Choroid plexus epithelial cell (primary cell): ENCODE results near the gene PPP1R13B.

Source experiments
- DNase-seq: peaks from one replicate; pipeline ENCODE4 v3.0.0-alpha.2; 2010; ENCODE audit warnings: low read depth
- H3K4me3 ChIP-seq: 2 replicates; pipeline ENCODE4 v1.5.1; 2011; ENCODE audit warnings: low read depth, mild to moderate bottlenecking, control low read depth, low read length, moderate library complexity
- TF ChIP-seq, protein P1 (sequence below): conservative IDR thresholded peaks from 2 replicates; pipeline ENCODE4 v1.5.1; 2011; ENCODE audit warnings: low read depth, mild to moderate bottlenecking, control low read depth, inconsistent platforms, low read length, moderate library complexity

PPP1R13B gene

GRCh38 chr14:103738166-103738565 lies 109.2 kb downstream of the PPP1R13B start:
- H3K4me3 ChIP-seq, result no peak overlapping the region
- DNase-seq, result no peak
- TF ChIP-seq, protein P1, sequence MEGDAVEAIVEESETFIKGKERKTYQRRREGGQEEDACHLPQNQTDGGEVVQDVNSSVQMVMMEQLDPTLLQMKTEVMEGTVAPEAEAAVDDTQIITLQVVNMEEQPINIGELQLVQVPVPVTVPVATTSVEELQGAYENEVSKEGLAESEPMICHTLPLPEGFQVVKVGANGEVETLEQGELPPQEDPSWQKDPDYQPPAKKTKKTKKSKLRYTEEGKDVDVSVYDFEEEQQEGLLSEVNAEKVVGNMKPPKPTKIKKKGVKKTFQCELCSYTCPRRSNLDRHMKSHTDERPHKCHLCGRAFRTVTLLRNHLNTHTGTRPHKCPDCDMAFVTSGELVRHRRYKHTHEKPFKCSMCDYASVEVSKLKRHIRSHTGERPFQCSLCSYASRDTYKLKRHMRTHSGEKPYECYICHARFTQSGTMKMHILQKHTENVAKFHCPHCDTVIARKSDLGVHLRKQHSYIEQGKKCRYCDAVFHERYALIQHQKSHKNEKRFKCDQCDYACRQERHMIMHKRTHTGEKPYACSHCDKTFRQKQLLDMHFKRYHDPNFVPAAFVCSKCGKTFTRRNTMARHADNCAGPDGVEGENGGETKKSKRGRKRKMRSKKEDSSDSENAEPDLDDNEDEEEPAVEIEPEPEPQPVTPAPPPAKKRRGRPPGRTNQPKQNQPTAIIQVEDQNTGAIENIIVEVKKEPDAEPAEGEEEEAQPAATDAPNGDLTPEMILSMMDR, result no peak

DNA sequence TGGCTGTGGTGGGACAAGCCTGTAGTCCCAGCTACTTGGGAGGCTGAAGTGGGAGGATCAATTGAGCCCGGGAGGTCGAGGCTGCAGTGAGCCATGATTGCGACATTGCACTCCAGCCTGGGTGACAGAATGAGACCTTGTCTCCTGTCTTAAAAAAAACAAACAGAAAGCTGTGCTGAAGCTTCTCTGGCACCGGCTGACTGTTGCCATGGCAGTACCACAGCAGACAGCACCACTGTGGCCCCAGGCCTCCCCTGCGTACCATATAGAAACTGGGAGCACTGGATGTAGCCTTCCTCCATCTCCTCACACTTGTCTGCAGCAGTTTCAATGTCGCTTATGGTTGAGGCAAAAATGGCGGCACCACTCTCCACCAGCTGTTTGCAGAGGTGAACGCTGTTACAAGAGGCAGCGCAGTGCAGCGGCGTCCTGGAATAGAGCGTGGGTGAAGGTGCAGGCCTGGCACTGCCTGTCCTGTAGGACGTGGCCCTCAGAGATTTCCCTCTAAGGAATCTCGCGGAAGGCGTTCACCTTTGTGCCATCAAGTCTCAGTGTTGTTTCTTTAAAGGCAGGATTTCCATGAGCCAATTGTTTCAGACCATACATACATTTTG lies 109.8 kb downstream of the PPP1R13B start:
- TF ChIP-seq, protein P1, result no peak
- no peak overlapping the region for H3K4me3 ChIP-seq
- no peak for DNase-seq

DNA sequence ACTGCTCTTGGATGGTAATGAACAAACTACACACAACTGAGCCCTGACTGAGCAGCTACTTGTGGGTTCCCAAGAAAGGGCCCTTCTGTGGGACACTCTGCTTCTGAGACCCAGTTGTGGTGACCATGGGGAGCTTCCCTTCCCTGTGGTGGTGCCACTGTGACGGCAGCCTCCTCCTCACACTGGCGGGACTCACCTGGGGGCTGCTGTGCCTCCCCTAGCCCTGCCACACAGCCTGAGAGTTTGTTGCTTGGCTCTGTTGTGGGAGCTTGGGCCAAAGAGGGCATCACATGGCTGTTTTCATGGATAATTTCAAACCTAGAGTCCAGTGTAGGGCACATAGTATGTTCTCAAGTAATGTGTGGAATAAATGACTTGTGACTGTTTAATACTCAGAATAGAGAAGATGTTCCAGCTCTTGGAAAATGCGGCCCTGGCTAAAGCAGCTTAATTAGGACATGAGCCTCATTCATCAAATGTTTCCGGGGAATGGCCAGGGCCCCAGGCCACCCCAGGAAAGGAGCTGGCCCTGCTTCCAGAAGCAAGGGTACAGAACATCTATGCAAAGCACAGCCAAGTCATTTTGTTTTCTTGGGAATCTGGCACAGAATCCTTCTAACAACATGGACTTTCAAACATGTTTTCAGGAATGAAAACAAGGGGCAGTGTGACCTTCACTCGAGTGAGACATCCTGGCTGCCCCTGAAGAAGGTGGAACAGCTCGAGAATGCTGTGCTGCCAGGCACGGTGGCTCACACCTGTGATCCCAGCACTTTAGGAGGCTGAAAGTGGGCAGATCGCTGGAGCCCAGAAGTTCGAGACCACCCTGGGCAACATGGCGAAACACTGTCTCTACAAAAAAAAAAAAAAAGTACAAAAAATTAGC lies 110.6 kb downstream of the PPP1R13B start:
- H3K4me3 ChIP-seq, result no peak overlapping the region
- TF ChIP-seq, protein P1, result no peak
- DNase-seq, result no peak

DNA sequence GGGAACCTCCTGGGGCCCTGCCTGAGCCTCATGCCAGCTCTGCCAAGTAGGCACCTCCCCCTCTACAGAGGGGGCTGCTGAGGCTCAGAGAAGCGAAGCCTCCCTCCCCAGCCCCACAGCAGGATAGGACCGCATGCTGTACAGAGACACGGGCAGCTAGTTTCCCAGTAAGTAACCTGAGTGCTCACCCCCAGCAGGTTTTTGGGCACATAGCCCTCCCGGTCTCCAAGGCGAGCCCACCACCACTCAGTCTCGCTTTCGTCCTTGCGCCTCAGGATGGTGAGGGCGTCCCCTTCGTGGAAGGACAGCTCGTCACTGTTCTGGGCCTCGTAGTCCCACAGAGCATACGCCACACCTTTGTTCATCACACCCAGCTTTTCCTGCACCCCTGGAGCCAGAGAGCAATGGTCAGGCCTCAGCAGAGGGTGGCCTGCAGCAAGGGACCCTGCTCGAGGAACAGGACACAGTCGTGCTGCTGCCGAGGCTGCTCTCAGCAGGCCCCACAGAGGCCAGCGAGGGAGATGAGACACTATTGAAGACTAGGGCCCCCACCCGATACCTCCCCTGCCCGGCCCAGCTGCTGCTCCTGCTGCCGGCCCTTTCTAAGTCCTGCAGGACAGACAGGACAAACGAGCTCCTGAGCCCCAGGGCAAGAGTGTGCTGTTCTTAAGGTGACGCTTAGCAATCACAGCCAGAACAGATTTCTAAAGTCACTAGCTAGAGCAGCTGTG lies 111.4 kb downstream of the PPP1R13B start:
- no peak overlapping the region for H3K4me3 ChIP-seq
- TF ChIP-seq, protein P1, result no peak
- no peak for DNase-seq

DNA sequence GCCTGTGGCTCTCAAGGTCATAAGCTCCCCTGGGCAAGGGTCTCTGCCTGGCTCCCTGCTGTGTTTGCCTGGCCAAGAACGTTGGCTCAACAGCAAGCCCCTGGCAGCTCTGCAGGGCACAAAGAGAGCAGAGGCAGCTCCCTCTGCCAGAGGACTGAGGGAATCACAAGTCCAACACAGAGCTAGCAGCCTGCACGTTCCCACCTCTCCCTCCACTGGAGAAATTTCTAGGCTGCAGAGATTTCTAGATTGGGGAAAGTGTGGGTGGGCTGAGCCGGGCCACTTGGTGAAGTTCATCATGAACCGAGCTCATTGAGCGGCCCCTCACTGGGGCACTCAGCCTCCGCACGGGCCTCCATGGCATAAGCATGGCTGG lies 111.9 kb downstream of the PPP1R13B start:
- DNase-seq, result no peak
- H3K4me3 ChIP-seq, result no peak overlapping the region
- TF ChIP-seq, protein P1, result peak; percentile 35

DNA sequence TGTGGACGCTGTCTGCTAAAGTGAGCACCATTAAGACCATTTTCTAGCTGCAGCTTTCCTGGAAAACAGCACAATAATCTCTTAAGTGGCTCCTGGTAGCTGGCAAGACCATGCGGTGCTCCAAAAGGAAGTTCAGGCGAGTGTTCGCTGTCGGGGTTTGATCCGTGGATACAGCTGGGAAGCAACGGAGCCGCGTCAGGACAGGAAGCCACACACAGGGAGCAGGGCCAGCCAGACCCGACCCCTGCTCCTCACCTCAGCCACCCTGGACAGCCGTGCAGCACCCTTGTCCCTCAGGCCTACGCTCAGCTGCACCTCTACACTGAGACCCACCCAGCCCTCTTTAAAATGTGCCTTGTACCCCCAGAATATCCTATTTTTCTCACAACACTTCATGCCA lies 112.4 kb downstream of the PPP1R13B start:
- no peak overlapping the region for H3K4me3 ChIP-seq
- TF ChIP-seq, protein P1, result no peak
- DNase-seq, result no peak
